Lower leg skin (tissue), 4 donors: ENCODE data around the gene WFDC9. TPM values are rescaled to one million over a fixed set of nuclear protein-coding genes. Genes with fewer than 3 reads are reported as not detected.
"Not testable (repeated sequence)": the region's sequence is repeated elsewhere in the genome, so short reads cannot be mapped to it uniquely, and the experiment has no call there.

Experiments
- DNase-seq, 2 donors: peaks; one replicate each; pipeline ENCODE4 v3.0.0-alpha.2; 2019; ENCODE audit warnings: low spot score in 2 of 2
- H3K4me3 ChIP-seq: fragments of 200-600 bp; sonication (generic); 2 replicates; pipeline ENCODE4 v1.5.1; 2017; ENCODE audit warnings: mild to moderate bottlenecking, low read depth; ENCODE audit not compliant: poor library complexity, severe bottlenecking
- CTCF ChIP-seq, 3 donors: fragments of 450-650 bp; IDR thresholded peaks; one replicate each; pipeline ENCODE4 v1.5.1; 2016; ENCODE audit warnings: antibody characterized with exemption in 3 of 3, mild to moderate bottlenecking in 3 of 3, moderate library complexity in 2 of 3
- POLR2A ChIP-seq, 2 donors: fragments of 450-650 bp; IDR thresholded peaks; one replicate each; pipeline ENCODE4 v1.6.1; 2016 to 2017; ENCODE audit warnings: antibody characterized with exemption in 2 of 2, mild to moderate bottlenecking in 1 of 2, moderate library complexity in 1 of 2
- WGBS, 2 donors: methylation state at CpG; one replicate each; pipeline ENCODE4 v1.1.5; 2018; 5-methylcytosine and 5-hydroxymethylcytosine counted together
- intact Hi-C: fragments of 100-400 bp; cut with DNase I; formaldehyde crosslinking; loops from one replicate; pipeline ENCODE4 v1.15.0; 2023; ENCODE audit warnings: low total_unique reads
- total RNA-seq, 4 donors: library from RNA; depleted of rRNA; stranded (reverse); fragments of >200 nt; gene quantifications; one replicate each; pipeline ENCODE4 v1.1.0, GENCODE V29; 2016

The WFDC9 gene
- not detected for total RNA-seq

DNA sequence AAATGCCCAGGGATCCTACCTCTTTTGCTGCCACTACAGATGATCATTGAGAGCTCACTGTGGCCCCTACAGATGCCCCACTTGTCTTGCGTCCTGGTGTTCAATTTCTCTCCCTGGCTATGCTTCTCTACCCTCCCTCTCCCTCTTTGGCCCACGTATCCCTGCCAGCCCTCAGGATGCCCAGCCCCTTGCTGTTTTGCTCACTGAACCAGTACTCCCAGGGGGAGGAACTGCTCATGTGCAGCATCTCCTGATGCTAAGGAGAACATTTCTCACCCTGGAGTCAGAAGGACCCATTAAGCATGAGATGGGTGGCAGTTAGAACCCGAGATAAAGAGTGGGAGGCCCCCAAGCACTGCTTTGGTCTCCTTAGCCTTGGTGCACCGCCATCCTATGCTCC is at the start of gene WFDC9:
Gene WFDC9, minus strand, starts transcription at position 101 of the 400 bp plus-strand sequence. CDS start 21,103 bp downstream, outside the sequence.
- intact Hi-C loops = no loop called here
- no peak for TF ChIP-seq POLR2A (IDR thresholded peaks at IDR 0.05)
- no peak for TF ChIP-seq CTCF (IDR thresholded peaks at IDR 0.05)
- no peak for DNase-seq
- 65 to 71% methylated on average over 4 of the region's 4 CpGs for WGBS, 2 donors
- no peak within 1 kb of the TSS for H3K4me3 ChIP-seq

DNA sequence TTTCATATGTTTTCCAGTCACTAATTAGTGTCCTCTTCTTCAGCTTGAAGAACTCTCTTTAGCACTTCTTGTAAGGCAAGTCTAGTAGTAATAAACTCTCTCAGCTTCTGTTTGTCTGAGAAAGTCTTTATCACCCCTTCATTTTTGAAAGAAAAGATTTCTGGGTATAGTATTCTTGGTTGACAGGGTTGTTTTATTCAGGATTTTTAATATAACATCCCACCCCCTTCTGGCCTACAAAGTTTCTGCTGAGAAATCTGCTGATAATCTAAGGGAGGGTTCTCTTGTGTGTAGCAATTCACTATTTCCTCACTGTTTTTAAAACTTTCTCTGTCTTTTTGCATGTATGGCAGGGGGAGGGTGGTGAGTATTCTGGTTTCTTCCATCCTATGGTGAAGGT is 48.6 kb upstream of the WFDC9 start:
- intact Hi-C loops = no loop called here
- no peak overlapping the region for H3K4me3 ChIP-seq
- no peak for DNase-seq
- TF ChIP-seq CTCF (IDR thresholded peaks at IDR 0.05) (no peak), POLR2A (IDR thresholded peaks at IDR 0.05) (no peak)

DNA sequence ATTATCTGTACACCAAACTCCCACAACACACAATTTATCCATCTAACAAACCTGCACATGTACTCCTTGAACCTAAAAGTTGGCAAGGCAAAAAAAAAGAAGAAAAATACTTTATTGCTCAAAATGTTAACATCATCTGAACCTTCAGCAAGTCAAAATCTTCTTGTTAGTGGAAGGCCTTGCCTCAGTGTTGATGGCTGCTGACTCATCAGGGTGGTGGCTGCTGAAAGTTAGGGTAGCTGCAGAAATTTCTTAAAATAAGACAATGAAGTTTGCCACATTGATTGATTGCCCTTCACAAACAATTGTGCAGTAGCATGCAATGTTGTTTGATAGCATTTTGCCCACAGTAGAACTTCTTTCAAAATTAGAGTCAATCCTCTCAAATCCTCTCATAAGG is 41.7 kb upstream of the WFDC9 start:
- intact Hi-C loops = no loop called here
- DNase-seq = no peak
- H3K4me3 ChIP-seq = no peak overlapping the region
- TF ChIP-seq CTCF (IDR thresholded peaks at IDR 0.05) = no peak
- no peak for TF ChIP-seq POLR2A (IDR thresholded peaks at IDR 0.05)

DNA sequence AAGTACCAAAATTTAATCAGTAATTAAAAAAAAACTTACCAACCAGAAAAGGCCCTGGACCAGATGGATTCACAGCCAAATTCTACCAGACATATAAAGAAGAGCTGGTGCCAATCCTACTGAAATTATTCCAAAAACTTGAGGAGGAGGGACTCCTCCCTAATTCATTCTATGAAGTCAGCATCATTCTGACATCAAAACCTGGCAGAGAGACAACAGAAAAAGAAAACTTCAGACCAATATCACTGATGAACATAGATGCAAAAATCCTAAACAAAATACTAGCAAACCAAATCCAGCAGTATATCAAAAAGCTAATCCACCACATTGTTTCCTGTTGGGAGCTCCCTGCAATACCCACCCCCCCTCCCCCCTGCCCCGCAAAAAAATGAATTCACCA is 39.1 kb upstream of the WFDC9 start, which contains the start of gene WFDC11:
Gene WFDC11, minus strand, starts transcription at position 101 of the 400 bp plus-strand sequence. CDS start 19,639 bp downstream, outside the sequence.
- intact Hi-C loops = no loop called here
- WGBS, 2 donors = 54 to 83% methylated on average over 1 of the region's 1 CpG
- no peak for DNase-seq
- TF ChIP-seq POLR2A (IDR thresholded peaks at IDR 0.05) = no peak
- no peak for TF ChIP-seq CTCF (IDR thresholded peaks at IDR 0.05)
- H3K4me3 ChIP-seq = no peak within 1 kb of the TSS

DNA sequence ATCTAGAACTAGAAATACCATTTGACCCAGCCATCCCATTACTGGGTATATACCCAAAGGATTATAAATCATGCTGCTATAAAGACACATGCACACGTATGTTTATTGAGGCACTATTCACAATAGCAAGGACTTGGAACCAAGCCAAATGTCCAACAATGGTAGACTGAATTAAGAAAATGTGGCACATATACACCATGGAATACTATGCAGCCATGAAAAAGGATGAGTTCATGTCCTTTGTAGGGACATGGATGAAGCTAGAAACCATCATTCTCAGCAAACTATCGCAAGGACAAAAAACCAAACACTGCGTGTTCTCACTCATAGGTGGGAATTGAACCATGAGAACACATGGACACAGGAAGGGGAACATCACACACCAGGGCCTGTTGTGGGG is 26.0 kb upstream of the WFDC9 start:
- H3K4me3 ChIP-seq, DNase-seq, intact Hi-C loops: not testable (repeated sequence)
- 78 to 86% methylated on average over 3 of the region's 3 CpGs for WGBS, 2 donors

GRCh38 chr20:45651726-45652125 is 20.6 kb upstream of the WFDC9 start:
- DNase-seq, H3K4me3 ChIP-seq, intact Hi-C loops: not testable (repeated sequence)
- WGBS, 2 donors = 75 to 85% methylated on average over 7 of the region's 7 CpGs

GRCh38 chr20:45649312-45649863 is 18.3 kb upstream of the WFDC9 start:
- H3K4me3 ChIP-seq = no peak overlapping the region
- no peak for DNase-seq
- 83 to 85% methylated on average over 6 of the region's 6 CpGs for WGBS, 2 donors
- TF ChIP-seq POLR2A (IDR thresholded peaks at IDR 0.05) (no peak), CTCF (IDR thresholded peaks at IDR 0.05) (no peak)
- intact Hi-C loops = no loop called here
